Small intestine (tissue), 7 donors: ENCODE data around the gene CCNI. TPM values are rescaled to one million over a fixed set of nuclear protein-coding genes. Genes with fewer than 3 reads are reported as not detected.

Experiments used
- DNase-seq, 2 donors: peaks; one replicate each; pipeline versions ENCODE4 v3.0.0 to v3.0.0-alpha.2; 2013
- FAIRE-seq: peaks from 2 replicates; lab custom pipeline; 2012; peaks lifted over from hg19 to GRCh38; lab: Jason Lieb, UNC
- H3K27ac ChIP-seq, 3 donors: one replicate each; pipeline ENCODE4 v1.5.1; 2013; ENCODE audit warnings: low read length in 2 of 3, mild to moderate bottlenecking in 2 of 3, control low read depth in 1 of 3, inconsistent platforms in 1 of 3, low read depth in 1 of 3, moderate library complexity in 1 of 3
- H3K27me3 ChIP-seq, 3 donors: one replicate each; pipeline ENCODE4 v1.6.1; 2013; ENCODE audit warnings: low read length in 3 of 3, inconsistent platforms in 1 of 3; ENCODE audit not compliant: control insufficient read depth in 3 of 3, insufficient read depth in 3 of 3
- H3K36me3 ChIP-seq, 3 donors: one replicate each; pipeline ENCODE4 v1.6.1; 2013; ENCODE audit warnings: low read length in 3 of 3, inconsistent platforms in 1 of 3, low read depth in 1 of 3, mild to moderate bottlenecking in 1 of 3, moderate library complexity in 1 of 3; ENCODE audit not compliant: control insufficient read depth in 3 of 3, insufficient read depth in 2 of 3
- H3K4me1 ChIP-seq, 3 donors: one replicate each; pipeline ENCODE4 v1.6.1; 2013; ENCODE audit warnings: low read length in 2 of 3, inconsistent platforms in 1 of 3, low read depth in 1 of 3, mild to moderate bottlenecking in 1 of 3, moderate library complexity in 1 of 3; ENCODE audit not compliant: control insufficient read depth in 3 of 3, insufficient read depth in 2 of 3
- H3K4me3 ChIP-seq, 3 donors: one replicate each; pipeline ENCODE4 v1.5.1; 2013; ENCODE audit warnings: low read length in 3 of 3, control low read depth in 1 of 3, inconsistent platforms in 1 of 3, low read depth in 1 of 3, mild to moderate bottlenecking in 1 of 3, moderate library complexity in 1 of 3
- H3K9me3 ChIP-seq, 2 donors: one replicate each; pipeline ENCODE4 v1.6.1; 2013; ENCODE audit warnings: low read depth in 1 of 2, low read length in 1 of 2; ENCODE audit not compliant: control insufficient read depth in 2 of 2, insufficient read depth in 1 of 2
- WGBS, 3 donors: extraction: QIAGEN DNeasy Blood & Tissue Kit; methylation state at CpG; one replicate each; pipeline ENCODE4 v1.1.7; 2013; 5-methylcytosine and 5-hydroxymethylcytosine counted together
- polyA plus RNA-seq, 4 donors: library from polyadenylated mRNA; stranded (reverse) in 3 of 4; unstranded in 1 of 4; fragments of 200-250 nt in 3 of 4; fragments of 120-200 nt in 1 of 4; gene quantifications; one replicate each; pipeline versions ENCODE4 v1.2.1 to v1.2.3, GENCODE V29; 2013
- donor health status: healthy with polysubstance abuse.
- donor health status: control.
- donor health status: control.
- donor health status: Bipolar disorder and iron deficiency.
- donor health status: healthy.

The CCNI gene
- polyA plus RNA-seq, 4 donors = 78.9 to 261 (median 131) TPM

- Histone ChIP-seq H3K27me3 (peaks cover 0 to 2% (median 0%) of the 10 kb centered on the region in 3 donors), H3K9me3 (peaks cover 0 to 13% of the 10 kb centered on the region in 2 donors), H3K4me3 (no peak overlapping the region), H3K27ac (peak overlapping the region in 1 of 3 donors; percentile 48), H3K4me1 (peaks cover 0 to 3% (median 0%) of the 10 kb centered on the region in 3 donors), H3K36me3 (no peaks in the 10 kb centered on the region)
- no peak for FAIRE-seq
- DNase-seq = peak in 1 of 2 donors; percentile 61
These were observed 41.9 kb upstream of the CCNI start for GRCh38 chr4:77117721-77118120.

GRCh38 chr4:77113069-77113468, 37.3 kb upstream of the CCNI start:
- 95 to 96% (median 96%) methylated on average over 29 of the region's 29 CpGs for WGBS, 3 donors
- DNase-seq (no peak), FAIRE-seq (no peak)
- H3K36me3 ChIP-seq = no peaks in the 10 kb centered on the region
- H3K27ac ChIP-seq = no peak overlapping the region
- H3K4me3 ChIP-seq = no peak overlapping the region
- peaks cover 0 to 2% (median 0%) of the 10 kb centered on the region in 3 donors for H3K4me1 ChIP-seq
- H3K27me3 ChIP-seq = no peaks in the 10 kb centered on the region
- H3K9me3 ChIP-seq = peaks cover 0 to 9% of the 10 kb centered on the region in 2 donors

GRCh38 chr4:77110730-77111129, 34.9 kb upstream of the CCNI start:
- 91% methylated on average over 1 of the region's 1 CpG for WGBS, 3 donors
- Histone ChIP-seq H3K36me3 (no peaks in the 10 kb centered on the region), H3K4me1 (no peaks in the 10 kb centered on the region), H3K4me3 (no peak overlapping the region), H3K9me3 (no peaks in the 10 kb centered on the region), H3K27ac (no peak overlapping the region), H3K27me3 (no peaks in the 10 kb centered on the region)
- DNase-seq (no peak), FAIRE-seq (no peak)

GRCh38 chr4:77104791-77105540, 29.2 kb upstream of the CCNI start:
- no peak for FAIRE-seq
- Histone ChIP-seq H3K27ac (no peak overlapping the region), H3K36me3 (no peaks in the 10 kb centered on the region), H3K4me3 (no peak overlapping the region), H3K27me3 (no peaks in the 10 kb centered on the region), H3K4me1 (no peaks in the 10 kb centered on the region), H3K9me3 (no peaks in the 10 kb centered on the region)
- 28 to 32% (median 31%) methylated on average over 8 of the region's 8 CpGs for WGBS, 3 donors
- DNase-seq = peak; percentile 24 to 37

GRCh38 chr4:77104388-77104787, 28.6 kb upstream of the CCNI start:
- no peaks in the 10 kb centered on the region for H3K4me1 ChIP-seq
- 91 to 97% (median 93%) methylated on average over 1 of the region's 1 CpG for WGBS, 3 donors
- H3K27me3 ChIP-seq = no peaks in the 10 kb centered on the region
- FAIRE-seq (no peak), DNase-seq (no peak)
- H3K27ac ChIP-seq = no peak overlapping the region
- H3K9me3 ChIP-seq = no peaks in the 10 kb centered on the region
- H3K36me3 ChIP-seq = no peaks in the 10 kb centered on the region
- no peak overlapping the region for H3K4me3 ChIP-seq

GRCh38 chr4:77100234-77100633, 24.4 kb upstream of the CCNI start:
- H3K27me3 ChIP-seq = no peaks in the 10 kb centered on the region
- WGBS, 3 donors = 51 to 77% (median 62%) methylated on average over 2 of the region's 2 CpGs
- no peak overlapping the region for H3K4me3 ChIP-seq
- H3K36me3 ChIP-seq = no peaks in the 10 kb centered on the region
- FAIRE-seq (no peak), DNase-seq (no peak)
- no peaks in the 10 kb centered on the region for H3K4me1 ChIP-seq
- no peak overlapping the region for H3K27ac ChIP-seq
- H3K9me3 ChIP-seq = no peaks in the 10 kb centered on the region

- no peak overlapping the region for H3K27ac ChIP-seq
- peaks cover 0 to 9% (median 0%) of the 10 kb centered on the region in 3 donors for H3K4me1 ChIP-seq
- H3K27me3 ChIP-seq = no peaks in the 10 kb centered on the region
- no peaks in the 10 kb centered on the region for H3K36me3 ChIP-seq
- no peaks in the 10 kb centered on the region for H3K9me3 ChIP-seq
- FAIRE-seq = no peak
- H3K4me3 ChIP-seq = no peak overlapping the region
- DNase-seq = no peak
These were observed 21.8 kb upstream of the CCNI start for GRCh38 chr4:77097611-77098010.

GRCh38 chr4:77095101-77095821, 19.5 kb upstream of the CCNI start:
- peak; percentile 76 for DNase-seq
- Histone ChIP-seq H3K4me3 (no peak overlapping the region), H3K27me3 (no peaks in the 10 kb centered on the region), H3K27ac (no peak overlapping the region), H3K4me1 (peaks cover 0 to 9% (median 0%) of the 10 kb centered on the region in 3 donors), H3K9me3 (no peaks in the 10 kb centered on the region), H3K36me3 (no peaks in the 10 kb centered on the region)
- 38 to 63% (median 50%) methylated on average over 6 of the region's 6 CpGs for WGBS, 3 donors
- FAIRE-seq = no peak
